GM18520 (cell line): Measurements from ENCODE around the gene NRXN3.

Source experiments
- ATAC-seq: cut with Tn5 transposase; IDR thresholded peaks from one replicate; pipeline ENCODE4 v1.9.1; 2021; ENCODE audit not compliant: unreplicated experiment

NRXN3 gene

DNA sequence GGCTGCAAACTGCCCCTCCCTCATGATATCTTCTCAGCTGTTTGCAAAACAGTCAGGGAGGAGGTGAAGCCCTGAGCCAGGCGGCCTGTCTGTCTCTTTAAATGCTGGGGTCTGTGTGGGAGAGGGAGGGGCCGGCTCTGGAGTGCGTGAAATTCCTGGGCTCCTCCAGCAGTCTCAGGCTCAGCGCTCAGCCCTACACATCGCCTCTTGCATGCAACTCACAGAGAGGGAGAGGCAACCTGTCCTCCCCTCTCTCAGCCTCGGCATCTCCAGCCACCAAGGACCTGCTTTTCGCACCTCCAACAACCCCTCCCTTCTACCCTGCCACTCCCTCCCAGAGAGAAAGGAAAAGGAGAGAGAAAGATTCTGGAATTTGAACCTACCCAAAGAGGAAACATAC, at the start of gene NRXN3:
TSS of gene NRXN3 (plus strand) at position 171 of the 400 bp plus-strand sequence. CDS start 72,721 bp downstream, outside the sequence.
- ATAC-seq = no peak

DNA sequence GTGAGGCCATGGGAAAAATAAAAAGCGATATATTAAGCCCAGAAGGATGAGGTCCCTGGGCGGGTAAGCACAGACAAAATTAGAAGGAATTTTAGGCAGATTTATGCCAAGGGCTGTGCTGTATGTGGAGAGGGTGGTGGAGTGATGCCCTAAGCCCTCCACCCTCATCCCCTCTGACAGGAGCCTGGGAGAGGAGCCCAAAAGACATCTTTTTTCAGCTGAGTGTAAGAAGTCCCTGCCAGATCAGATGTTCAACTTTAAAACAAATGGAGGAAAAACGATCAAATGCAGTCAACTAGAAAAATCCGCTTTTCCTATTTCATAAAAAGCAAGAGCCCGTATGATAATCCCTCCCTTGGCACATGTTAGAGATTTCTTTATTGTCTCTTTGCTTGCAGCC, 47.7 kb upstream of the NRXN3 start:
- ATAC-seq = no peak

DNA sequence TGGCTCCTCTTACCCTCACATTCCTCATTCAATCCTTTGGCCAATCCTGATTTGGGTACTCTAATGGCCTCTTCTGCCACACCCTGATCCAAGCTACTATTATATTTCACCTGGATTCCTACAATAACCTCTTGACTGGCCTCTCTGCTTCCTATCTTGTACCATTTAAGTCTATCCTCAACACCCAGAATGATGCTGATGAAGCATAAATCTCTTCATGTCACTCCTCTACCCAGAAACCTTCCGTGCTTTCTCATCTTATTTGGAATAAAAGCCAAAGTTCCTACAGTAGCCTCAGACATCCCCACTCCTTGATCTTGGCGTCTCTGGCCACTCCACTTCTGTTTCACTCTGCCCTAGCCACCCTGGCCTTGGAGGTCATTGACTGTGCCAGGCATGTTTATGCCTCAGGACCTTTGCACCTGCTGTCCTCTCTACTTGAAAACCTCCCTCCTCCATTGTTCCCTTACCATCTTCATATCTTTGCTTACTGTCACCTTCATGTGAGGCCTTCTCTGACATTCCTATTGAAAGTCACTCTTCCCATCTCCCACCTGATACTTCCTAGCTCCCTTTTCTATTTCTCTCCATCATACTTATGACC, 46.4 kb upstream of the NRXN3 start:
- ATAC-seq = no peak

DNA sequence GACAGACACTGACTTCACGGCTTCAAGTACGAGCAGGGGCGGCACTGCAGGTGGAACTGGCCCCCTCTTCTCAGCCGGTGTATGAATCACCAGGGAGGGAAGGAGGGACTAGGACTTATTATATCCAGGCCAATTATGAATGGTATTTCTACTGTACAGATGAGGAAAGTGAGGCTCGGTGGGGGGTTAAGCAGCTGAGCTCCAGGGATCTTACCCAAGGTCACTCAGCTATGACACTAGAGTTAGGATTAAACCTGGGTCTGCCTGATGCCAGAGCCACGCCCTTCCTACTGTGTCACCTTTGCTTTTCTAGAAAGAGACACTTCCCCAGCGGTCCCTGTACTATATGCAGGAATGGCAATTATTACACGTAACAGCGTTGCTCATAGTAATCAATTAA, 42.2 kb upstream of the NRXN3 start:
- ATAC-seq = no peak

DNA sequence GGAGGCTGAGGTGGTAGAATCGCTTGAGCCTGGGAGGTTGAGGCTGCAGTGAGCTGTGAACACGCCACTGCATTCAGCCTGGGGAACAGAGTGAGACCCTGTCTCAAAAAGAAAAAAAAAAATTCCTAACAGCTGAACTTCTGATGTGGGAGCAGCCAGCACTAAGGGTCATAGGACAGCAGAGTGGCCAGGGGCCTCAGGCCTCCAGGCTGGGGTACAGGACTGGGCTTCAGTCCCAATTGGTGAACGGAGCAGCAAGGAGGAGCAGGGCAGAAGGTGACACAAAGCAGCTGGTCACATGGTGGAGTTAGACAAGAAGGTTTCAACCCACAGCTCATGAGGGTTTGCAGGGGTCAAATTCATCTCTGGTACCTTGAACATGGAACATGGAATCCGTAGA, 40.8 kb upstream of the NRXN3 start:
- ATAC-seq = no peak

DNA sequence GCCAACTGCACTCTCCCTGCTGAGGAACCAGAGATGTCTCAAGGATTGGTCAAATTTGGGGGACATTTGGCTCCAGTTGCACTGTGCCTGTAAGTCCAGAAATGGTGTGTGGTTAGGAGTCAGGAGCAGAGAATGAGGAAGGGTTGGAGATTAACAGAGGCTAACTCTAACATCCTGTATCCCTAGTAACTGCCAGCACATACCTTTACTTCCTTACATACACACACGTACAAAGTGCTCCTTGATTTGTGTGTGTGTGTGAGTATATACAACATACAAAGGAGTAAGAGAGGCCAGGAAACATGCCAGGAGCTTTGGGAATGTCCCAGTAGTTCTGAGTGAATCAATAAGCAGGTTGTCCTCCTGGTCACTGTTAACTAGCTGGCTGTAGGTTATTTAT, 39.8 kb upstream of the NRXN3 start:
- no peak for ATAC-seq

DNA sequence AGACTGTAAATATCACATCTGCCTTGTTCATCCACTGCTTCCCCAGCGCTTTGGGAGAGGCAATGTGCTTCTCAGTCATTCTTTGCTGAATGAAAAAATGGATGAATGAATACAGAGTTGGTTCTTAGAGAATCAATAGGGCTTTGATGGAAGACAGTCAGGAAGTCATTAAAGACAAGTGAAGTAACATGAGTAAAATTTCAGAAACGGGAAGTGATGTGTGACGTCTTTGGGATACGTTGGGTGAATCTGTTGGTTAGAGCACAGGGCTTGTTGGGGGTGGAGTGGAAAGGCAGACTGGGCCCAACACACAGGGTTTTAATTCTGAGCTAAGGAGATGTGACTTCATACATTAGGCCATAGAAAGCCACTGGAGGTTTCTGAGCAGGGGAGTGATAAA, 39.0 kb upstream of the NRXN3 start:
- ATAC-seq = no peak

DNA sequence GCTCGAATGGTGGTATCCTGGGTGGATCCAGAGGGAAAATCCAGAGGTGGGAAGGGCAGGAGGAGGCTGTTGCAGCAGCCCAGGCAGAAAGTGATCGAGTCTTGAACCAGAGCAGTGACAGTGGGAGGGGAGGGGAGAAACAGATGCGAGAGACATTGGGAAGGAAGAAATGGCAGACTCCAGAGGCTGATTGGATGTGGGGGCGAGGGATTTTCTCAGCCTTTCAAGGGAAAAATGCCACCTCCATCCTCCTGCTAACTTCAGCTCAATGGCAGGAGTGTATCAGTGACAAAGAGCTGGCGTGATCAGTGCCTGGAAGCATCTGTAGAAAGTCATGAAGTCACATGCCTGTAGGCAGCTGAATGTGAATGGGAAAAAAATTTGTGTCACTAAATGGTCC, 38.6 kb upstream of the NRXN3 start:
- ATAC-seq = no peak

DNA sequence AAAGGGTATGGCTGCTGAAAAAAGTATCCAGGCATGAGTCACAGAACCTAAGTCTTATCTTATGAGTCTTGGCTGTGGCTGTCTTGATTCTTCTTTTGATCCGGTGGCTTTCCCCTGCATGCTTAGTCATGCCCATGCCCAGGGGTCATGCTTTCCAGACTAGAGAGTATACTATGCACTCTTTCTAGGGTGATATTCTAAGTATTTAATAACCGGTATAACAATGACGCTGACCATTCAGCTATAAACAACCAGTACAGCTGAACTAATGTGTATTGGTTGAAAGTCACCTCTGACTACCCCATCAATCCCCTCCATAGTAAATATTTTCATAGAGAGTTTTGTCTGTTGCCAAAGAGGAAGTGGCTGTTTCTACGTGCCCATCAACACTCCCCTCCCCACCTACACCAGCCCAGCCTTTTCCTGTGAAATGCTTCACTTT, 34.7 kb upstream of the NRXN3 start:
- no peak for ATAC-seq

DNA sequence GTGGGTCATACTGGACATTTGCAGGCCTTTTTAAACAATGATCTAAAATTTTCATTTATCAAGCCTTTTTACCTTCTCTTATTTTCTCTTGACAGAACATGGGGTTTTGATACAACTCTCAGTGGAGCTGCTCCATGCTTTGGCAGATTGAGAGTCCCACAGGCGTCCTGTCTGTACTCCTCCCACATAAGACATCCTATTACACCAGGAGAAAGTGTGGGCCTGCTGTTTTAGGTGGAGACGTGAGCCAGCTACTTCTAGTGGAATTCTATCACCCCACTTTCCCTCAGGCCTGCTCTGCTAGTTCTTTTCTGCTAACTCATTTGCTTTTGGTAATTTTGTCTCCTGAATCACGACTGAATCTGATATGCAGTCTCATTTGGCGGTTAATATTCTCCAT, 33.5 kb upstream of the NRXN3 start:
- no peak for ATAC-seq

DNA sequence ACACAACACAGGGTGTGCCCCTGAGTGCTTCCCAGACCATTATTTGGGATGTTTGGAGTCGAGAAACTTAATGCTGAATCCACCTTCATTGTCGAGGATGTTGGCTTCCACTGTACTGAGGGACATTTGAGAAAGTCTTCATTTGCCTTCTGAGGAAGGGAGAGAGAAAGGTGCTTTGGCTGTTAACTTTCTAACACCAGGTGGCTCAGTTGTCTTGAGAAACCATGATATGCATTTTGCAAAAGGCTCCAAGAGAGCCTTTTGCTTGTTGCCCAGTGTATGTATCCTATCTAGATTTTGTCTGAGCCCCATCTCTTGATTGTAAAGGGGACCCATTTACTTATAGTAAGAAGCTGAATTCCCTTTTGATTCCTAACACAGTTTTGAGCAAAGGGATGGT, 28.6 kb upstream of the NRXN3 start:
- no peak for ATAC-seq

DNA sequence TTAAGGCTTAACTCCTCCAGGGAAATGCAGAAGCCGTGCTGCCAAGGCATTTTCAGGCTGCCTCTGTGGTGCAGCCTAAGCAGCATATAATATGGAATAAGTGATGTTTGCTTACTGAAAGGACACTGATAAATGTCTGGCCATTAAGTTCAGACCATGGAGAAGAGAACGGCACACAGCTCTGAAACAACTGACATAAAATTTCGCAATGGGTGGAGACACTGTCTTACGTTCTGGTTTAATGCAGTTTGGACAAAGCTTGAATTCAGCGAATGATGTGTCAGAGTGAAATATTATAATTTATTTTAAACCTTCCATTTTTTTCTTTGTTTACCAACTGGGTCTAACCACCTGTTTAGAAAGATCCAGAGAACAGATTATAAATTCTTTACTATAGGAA, 27.2 kb upstream of the NRXN3 start:
- ATAC-seq = no peak

DNA sequence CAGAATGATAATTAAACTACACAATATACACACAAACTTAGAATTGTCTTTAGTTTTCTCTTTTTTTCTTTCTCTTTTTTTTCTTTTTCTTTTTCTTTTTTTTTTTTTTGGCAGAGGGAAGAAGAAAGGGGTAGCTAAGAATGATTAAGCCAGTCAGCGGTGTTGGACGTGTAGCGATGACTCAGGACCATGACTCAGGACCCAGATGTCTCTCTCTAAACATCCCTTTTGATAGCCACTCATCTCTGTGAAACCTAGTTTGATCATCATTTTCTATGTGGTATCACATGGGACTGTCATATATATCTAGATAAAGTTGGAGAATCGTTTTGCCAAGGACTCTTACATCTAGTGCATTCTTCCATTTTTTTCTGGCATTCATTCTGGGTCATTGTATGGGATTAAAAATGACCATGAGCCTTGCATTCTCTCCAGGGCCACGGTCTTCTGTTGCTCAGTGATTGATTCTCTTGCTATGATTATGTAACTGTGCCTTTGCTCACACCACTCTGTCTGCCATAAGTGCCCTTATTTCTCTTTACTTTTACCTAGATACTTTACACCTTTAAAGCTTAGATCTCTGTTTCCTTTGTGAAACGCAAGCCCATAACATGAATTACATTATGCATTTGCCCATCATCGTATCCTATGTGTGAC, 26.6 kb upstream of the NRXN3 start:
- ATAC-seq = no peak

DNA sequence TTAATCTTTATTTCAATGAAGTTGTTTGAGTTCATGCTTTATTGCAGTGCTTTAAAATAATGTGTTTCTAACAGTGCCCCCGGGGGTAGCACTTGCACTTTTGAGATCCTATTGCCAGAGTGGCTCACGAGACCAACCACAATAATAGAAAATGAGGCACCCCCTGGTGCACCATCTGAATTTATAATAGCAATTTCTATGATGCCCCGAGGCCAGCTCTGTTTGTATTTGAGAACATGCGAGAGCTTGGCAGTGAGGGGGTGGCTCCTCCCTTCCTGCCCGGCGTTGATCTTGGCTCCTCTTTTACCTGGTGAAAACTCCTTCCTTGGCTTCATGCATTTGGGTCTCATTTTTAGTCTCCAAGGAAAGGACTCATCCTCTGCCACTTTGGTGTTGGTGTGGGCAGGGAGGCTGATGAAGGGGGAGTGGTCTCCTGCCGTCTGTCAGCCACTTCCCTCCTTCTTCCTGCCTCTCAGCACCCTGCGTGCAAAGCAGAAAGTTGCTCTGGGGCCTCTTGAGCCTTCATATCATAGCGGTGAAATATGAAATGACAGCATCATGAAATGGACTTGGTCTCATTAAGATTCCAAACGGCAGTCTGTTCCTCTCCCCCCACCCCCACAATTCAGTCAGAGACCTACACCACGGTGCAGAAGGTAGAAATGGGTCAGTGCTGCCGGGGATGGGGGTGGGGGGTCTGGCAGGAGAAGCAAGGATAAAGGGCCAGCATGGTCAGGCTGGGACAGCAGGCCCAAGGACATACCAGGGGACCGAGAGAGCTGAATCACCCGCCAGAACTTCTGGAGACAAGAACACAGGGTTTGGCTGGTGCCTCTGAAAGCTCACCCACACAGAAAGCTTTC, 17.7 kb upstream of the NRXN3 start:
- no peak for ATAC-seq

DNA sequence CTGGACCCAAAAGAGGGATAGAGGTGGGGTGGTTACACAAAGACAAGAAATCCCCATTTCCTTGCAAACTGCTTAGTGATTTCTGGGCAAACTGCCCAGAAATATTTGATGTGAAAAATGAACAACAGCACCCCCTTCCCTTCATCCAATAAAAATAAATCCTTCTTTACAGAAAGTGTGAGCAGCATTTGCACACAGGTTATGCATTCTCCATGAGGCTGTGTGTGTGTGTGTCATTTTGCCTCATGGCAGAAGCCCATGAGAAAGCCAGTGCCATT, 17.2 kb upstream of the NRXN3 start:
- ATAC-seq = no peak

DNA sequence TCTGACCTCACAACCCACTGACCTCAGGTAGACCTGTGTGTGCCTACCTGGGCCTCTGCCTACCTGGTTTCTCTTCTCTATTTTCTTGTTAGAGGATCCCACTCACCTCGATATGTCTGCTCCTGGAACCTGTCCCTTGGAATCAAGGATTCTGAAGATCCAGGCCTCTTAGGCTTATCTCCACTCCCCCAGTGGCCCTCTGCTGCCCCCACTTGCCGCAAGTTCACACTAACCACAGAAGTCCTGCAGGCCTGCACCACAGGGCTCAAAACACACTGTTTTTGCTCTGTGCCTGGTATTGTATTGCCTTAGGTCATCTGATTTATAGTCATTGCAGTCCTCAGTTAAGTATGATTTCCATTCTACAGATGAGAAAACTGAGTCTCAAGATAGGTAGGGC, 15.3 kb upstream of the NRXN3 start:
- no peak for ATAC-seq

DNA sequence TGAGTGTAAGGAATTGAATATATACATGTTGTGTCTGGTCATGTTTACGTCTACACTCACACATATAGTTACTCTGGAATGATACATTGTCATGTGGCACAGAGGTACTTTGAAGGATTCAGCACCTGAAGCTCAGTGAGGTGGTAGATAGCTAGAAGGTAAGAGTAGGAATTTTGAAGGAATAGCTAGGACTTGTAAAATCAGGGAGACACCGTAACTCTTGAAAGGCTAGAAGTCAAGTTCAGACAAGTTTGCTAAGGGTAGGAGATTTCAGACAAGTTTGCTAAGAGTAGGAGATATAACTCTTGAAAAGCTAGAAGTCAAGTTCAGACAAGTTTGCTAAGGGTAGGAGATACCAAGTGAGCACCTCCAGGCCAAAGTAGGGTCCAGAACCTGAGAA, 14.0 kb upstream of the NRXN3 start:
- no peak for ATAC-seq

DNA sequence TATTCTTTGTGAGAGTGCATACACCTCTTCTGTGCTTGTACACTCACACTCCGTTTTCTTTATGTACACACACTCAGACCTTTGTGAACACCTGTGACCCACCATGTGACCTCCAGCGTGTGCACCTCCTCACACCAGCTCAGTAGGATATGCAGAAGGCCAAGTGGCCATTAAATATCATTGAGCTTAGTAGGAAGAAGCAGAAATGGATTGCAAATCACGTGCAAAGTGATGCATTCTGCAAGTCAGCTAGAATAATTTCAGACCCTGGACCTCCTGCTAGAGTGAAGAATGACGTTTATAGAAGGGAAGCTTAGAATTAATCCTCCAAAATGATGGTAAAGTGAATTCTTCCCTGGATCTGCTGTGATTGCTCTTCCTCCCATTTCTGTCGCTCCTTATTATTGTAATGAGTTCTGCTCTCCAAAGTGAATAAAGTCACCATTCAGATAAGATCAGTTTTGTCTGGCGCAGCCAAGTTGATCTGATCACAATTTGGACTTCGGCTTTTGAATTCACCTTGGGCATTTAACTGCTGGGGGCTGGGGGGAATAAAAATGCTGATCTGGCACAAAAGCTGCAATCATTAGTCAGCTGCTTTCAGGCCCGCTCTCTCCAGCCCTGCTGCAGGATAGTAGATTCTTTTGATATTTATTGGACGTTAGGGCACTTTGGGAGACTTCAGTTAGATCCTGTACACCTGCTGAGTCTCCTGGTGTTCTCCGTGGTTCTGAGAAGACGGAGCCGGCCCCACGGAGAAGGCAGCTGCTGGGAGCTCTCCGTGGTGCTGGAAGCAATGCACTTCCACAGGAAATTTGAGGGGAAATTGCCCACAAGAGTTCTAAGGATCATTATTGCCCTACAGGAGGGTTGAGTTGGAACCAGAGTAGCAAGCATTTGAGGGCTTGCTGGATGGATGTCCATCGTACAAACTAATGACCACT, 12.4 kb upstream of the NRXN3 start:
- no peak for ATAC-seq

DNA sequence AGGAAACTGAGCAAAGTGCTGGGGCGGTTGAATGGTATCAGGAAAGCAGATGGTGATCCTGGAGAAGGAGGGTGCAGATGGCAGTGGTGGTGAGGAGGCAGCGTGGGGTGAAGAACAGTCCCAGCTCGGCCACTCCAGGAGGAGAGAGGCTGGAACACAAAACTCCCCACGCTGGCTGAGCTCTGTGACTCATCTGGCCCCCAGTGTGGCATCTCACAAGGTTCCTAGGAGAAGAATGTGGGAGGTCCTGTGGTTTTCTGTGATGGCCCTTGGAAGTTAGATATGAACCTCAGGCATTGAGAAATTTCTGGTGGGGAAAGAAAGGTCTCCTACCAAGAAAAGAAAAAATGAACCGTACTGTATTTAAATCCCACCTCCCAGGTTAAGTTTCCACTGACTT, 8.0 kb upstream of the NRXN3 start:
- ATAC-seq = no peak

DNA sequence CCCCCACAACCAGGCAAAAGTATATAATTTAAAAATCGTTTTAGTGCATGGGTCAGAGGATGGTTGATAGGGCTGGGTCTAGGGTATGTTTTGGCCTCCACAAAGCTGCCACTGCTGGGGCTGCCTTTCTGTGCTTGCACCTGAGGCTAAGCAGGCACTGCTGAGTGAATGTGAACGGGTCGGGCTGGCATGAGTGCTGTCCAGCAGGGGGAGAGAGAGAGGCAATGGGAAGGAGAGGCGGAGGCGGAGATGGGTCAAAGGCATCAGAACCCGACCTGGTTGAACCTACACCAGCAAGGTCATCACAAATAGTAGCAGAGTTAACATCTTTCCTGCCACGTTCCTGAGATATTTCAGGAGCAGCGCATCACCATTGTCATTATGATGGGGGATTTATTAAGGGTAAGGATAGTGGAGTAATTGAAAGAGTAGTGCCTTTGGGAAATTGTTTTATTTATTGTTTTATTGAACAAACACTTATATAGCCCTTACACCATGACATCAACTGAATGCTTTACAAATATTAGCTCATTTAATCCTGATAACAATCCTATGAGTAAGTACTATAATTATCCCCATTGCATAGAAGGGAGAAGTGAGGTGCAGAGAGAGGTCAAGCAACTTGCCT, 5.8 kb upstream of the NRXN3 start:
- ATAC-seq = no peak

DNA sequence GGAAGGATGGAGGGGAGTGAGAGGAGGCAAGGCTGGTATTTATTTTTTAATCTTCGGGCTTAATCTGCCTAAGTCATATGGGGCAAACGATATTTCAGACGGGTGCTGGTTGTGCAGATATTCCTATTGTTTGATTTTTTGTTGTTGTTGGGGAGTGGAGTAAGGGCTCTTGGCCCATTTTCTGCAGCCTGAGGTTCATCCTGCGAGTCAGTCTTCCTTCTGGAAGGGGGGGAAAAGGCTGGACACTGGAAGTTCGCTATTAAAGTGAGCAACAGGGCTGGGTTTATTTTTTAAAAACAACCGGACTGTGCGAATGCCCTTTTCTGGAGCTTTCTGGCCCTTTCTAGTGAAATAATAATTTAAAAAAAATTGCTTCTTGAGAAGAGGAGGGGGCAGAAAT, 2.3 kb downstream of the NRXN3 start:
- no peak for ATAC-seq
